HepG2 (cell line): ENCODE data around the gene WDR59. TPM values are rescaled to one million over a fixed set of nuclear protein-coding genes. Genes with fewer than 3 reads are reported as not detected.

Experiments
- CEBPB ChIP-seq: IDR thresholded peaks from 2 replicates; pipeline ENCODE4 v1.6.1; 2011; ENCODE audit warnings: low read depth, low read length, improper control_type of control experiment, borderline replicate concordance
- CEBPZ ChIP-seq: IDR thresholded peaks from 2 replicates; pipeline ENCODE4 v1.6.1; 2012; ENCODE audit warnings: low read length, improper control_type of control experiment
- CHD4 ChIP-seq: fragments of 200-600 bp; sonication (generic); IDR thresholded peaks from 2 replicates; pipeline ENCODE4 v1.7.0; 2017; ENCODE audit warnings: mild to moderate bottlenecking, low read length, borderline replicate concordance
- FOXK2 ChIP-seq: fragments of 450-650 bp; IDR thresholded peaks from 2 replicates; pipeline ENCODE4 v1.6.1; 2016
- NR2F2 ChIP-seq: IDR thresholded peaks from 2 replicates; pipeline ENCODE4 v1.6.1; 2012; ENCODE audit warnings: low read depth, inconsistent platforms, borderline replicate concordance
- RXRB ChIP-seq: IDR thresholded peaks from 2 replicates; pipeline ENCODE4 v1.6.1; 2016; ENCODE audit warnings: borderline replicate concordance, missing genetic modification reagents, missing compliant biosample characterization
- TIGD3 ChIP-seq: sonication (generic); formaldehyde crosslinking; IDR thresholded peaks from 2 replicates; pipeline ENCODE4 v1.5.1; 2020; ENCODE audit warnings: mild to moderate bottlenecking, missing genetic modification reagents, borderline replicate concordance
- ZBTB46 ChIP-seq: sonication (generic); formaldehyde crosslinking; IDR thresholded peaks from 2 replicates; pipeline ENCODE4 v1.4.0; 2020; ENCODE audit warnings: mild to moderate bottlenecking, missing genetic modification reagents, borderline replicate concordance
- ZFP1 ChIP-seq: IDR thresholded peaks from 2 replicates; pipeline ENCODE4 v1.6.1; 2016
- ZNF670 ChIP-seq: sonication (generic); formaldehyde crosslinking; IDR thresholded peaks from 2 replicates; pipeline ENCODE4 v1.8.0; 2022; ENCODE audit warnings: mild to moderate bottlenecking, missing genetic modification reagents, borderline replicate concordance
- polyA plus RNA-seq, 8 experiments: library from polyadenylated mRNA; depleted of rRNA in 3 of 8; stranded (reverse) in 7 of 8; unstranded in 1 of 8; fragments of >200 nt; fragmentation: Illumina TruSeq in 4 of 8; extraction: Trizol in 4 of 8; gene quantifications; 2 replicates each; pipeline versions ENCODE4 v1.2.1 to v1.2.3, GENCODE V29; 2011 to 2016; ENCODE audit warnings: low read depth in 4 of 8, missing spikeins in 1 of 8, mixed read lengths in 1 of 8; ENCODE audit not compliant: insufficient read depth in 1 of 8
- total RNA-seq, 5 experiments: library from RNA; depleted of rRNA; stranded (reverse); fragments of >200 nt; fragmentation: Illumina TruSeq; extraction: Trizol; gene quantifications; 2 replicates each; pipeline ENCODE4 v1.2.3, GENCODE V29; 2016; ENCODE audit warnings: low read depth in 1 of 5

Gene WDR59
- total and polyA plus RNA-seq, 2 of the 13 experiments (the other 11 are each of a cell fraction or from before 2014, with no cell fraction given), result 65.2 to 306 TPM

GRCh38 chr16:74951206-74951605 lies 33.7 kb downstream of the WDR59 start (continued):
- TF ChIP-seq CEBPZ (no peak), ZNF670 (no peak), FOXK2 (no peak), ZFP1 (CRISPR knock-in tag) (no peak), NR2F2 (no peak), TIGD3 (CRISPR knock-in tag) (no peak), CEBPB (no peak), RXRB (CRISPR knock-in tag) (no peak), CHD4 (no peak), ZBTB46 (CRISPR knock-in tag) (no peak)
